GM12878 (cell line): ENCODE results near the gene UBXN6. TPM values are rescaled to one million over a fixed set of nuclear protein-coding genes. Genes with fewer than 3 reads are reported as not detected.
A peak's percentile ranks its signal among the peaks of the same experiment; 100 is the strongest.

Experiments used
- ATF7 ChIP-seq: fragments of 450-650 bp; IDR thresholded peaks from 2 replicates; pipeline ENCODE4 v1.6.1; 2016; ENCODE audit warnings: low read depth, mild to moderate bottlenecking
- CTCF ChIP-seq, 3 experiments: IDR thresholded peaks in 2 of 3; conservative IDR thresholded peaks in 1 of 3; 2 replicates each; pipeline ENCODE4 v1.5.1; 2011; ENCODE audit warnings: low read depth in 3 of 3, low read length in 3 of 3, mild to moderate bottlenecking in 3 of 3, control low read depth in 2 of 3, moderate library complexity in 2 of 3, inconsistent platforms in 1 of 3, mixed read lengths in 1 of 3; ENCODE audit not compliant: control insufficient read depth in 2 of 3, insufficient read depth in 1 of 3; ENCODE audit errors: extremely low read depth in 1 of 3
- EZH2 ChIP-seq: IDR thresholded peaks from 2 replicates; pipeline ENCODE4 v1.6.1; 2012; ENCODE audit warnings: low read depth, mild to moderate bottlenecking, control low read depth, inconsistent platforms, low read length, borderline replicate concordance; ENCODE audit not compliant: control insufficient read depth
- FOXK2 ChIP-seq: fragments of 450-650 bp; IDR thresholded peaks from 2 replicates; pipeline ENCODE4 v1.6.1; 2017; ENCODE audit warnings: mild to moderate bottlenecking, moderate library complexity
- FOXM1 ChIP-seq: IDR thresholded peaks from 2 replicates; pipeline ENCODE4 v1.6.1; 2012; ENCODE audit warnings: low read depth, mild to moderate bottlenecking, inconsistent platforms, low read length, moderate library complexity
- HDAC2 ChIP-seq: fragments of 200-600 bp; sonication (generic); IDR thresholded peaks from 2 replicates; pipeline ENCODE4 v1.6.1; 2017
- IRF5 ChIP-seq: fragments of 450-650 bp; IDR thresholded peaks from 2 replicates; pipeline ENCODE4 v1.6.1; 2017; ENCODE audit warnings: borderline replicate concordance
- MLLT1 ChIP-seq: fragments of 450-650 bp; IDR thresholded peaks from 2 replicates; pipeline ENCODE4 v1.6.1; 2016; ENCODE audit warnings: mild to moderate bottlenecking
- MTA2 ChIP-seq: fragments of 450-650 bp; IDR thresholded peaks from 2 replicates; pipeline ENCODE4 v1.6.1; 2016; ENCODE audit warnings: low read depth, mild to moderate bottlenecking, moderate library complexity
- NR2C2 ChIP-seq: IDR thresholded peaks from 2 replicates; pipeline ENCODE4 v1.6.1; 2011; ENCODE audit warnings: borderline replicate concordance, low read depth; ENCODE audit not compliant: control insufficient read depth, insufficient read length
- POLR2AphosphoS5 ChIP-seq: IDR thresholded peaks from 2 replicates; pipeline ENCODE4 v1.6.1; 2011; ENCODE audit warnings: mild to moderate bottlenecking, low read length, inconsistent platforms
- PRDM15 ChIP-seq: fragments of 450-650 bp; formaldehyde crosslinking; IDR thresholded peaks from 2 replicates; pipeline ENCODE4 v1.4.0; 2020; ENCODE audit warnings: mild to moderate bottlenecking, moderate library complexity
- RAD21 ChIP-seq: IDR thresholded peaks from 2 replicates; pipeline ENCODE4 v1.6.1; 2011; ENCODE audit warnings: mild to moderate bottlenecking, low read depth, low read length, moderate library complexity; ENCODE audit not compliant: insufficient read depth
- RELA ChIP-seq: fragments of 450-650 bp; IDR thresholded peaks from 2 replicates; pipeline ENCODE4 v1.8.0; 2014; ENCODE audit warnings: borderline replicate concordance; ENCODE audit not compliant: partially characterized antibody
- TARDBP ChIP-seq: IDR thresholded peaks from 2 replicates; pipeline ENCODE4 v1.6.1; 2016; ENCODE audit warnings: borderline replicate concordance
- TCF12 ChIP-seq: IDR thresholded peaks from 2 replicates; pipeline ENCODE4 v1.6.1; 2011; ENCODE audit warnings: low read depth, mild to moderate bottlenecking, low read length
- ZBTB4 ChIP-seq: fragments of 450-650 bp; formaldehyde crosslinking; IDR thresholded peaks from 2 replicates; pipeline ENCODE4 v1.4.0; 2022; ENCODE audit warnings: mild to moderate bottlenecking, moderate library complexity
- polyA plus RNA-seq, 11 experiments: library from polyadenylated mRNA; depleted of rRNA in 4 of 11; unstranded in 6 of 11; stranded (reverse) in 5 of 11; fragments of >200 nt; fragmentation: Nextera tagmentation in 4 of 11; fragmentation: Illumina TruSeq in 1 of 11; extraction: Ambion mirVana in 4 of 11; extraction: Trizol in 1 of 11; gene quantifications; 1 replicate in 1 of 11; 2 replicates in 10 of 11; pipeline versions ENCODE4 v1.2.1 to v1.2.3, GENCODE V29; 2011 to 2016; ENCODE audit warnings: inconsistent platforms in 2 of 11, missing spikeins in 2 of 11, low read depth in 1 of 11
- total RNA-seq, 4 experiments: library from RNA; depleted of rRNA in 3 of 4; stranded (reverse); fragments of >200 nt in 3 of 4; fragmentation: Illumina TruSeq in 1 of 4; extraction: Trizol in 1 of 4; gene quantifications; 2 replicates each; pipeline versions ENCODE4 v1.2.1 to v1.2.3, GENCODE V29; 2013 to 2021

UBXN6 gene
- total and polyA plus RNA-seq, 10 of the 15 experiments (the other 5 are each of a cell fraction or from before 2014, with no cell fraction given) = 0.47 to 50.8 (median 13.0) TPM

- TF ChIP-seq ZBTB4 (CRISPR knock-in tag) (peak; percentile 80; the same call in 1 of the 2 replicates), RAD21 (no peak), ATF7 (peak; percentile 97), MLLT1 (0 out of 2 replicates have a peak, but pooled peaks have one; percentile 22), FOXM1 (no peak), MTA2 (0 out of 2 replicates have a peak, but pooled peaks have one; percentile 17), FOXK2 (no peak), NR2C2 (no peak), TARDBP (no peak), PRDM15 (CRISPR knock-in tag) (peak; percentile 84), POLR2AphosphoS5 (peak; percentile 36; the same call in 1 of the 2 replicates), IRF5 (peak; percentile 89), HDAC2 (peak; percentile 86; the same call in 1 of the 2 replicates), RELA (peak; percentile 87), CTCF (IDR thresholded peaks at IDR 0.05 in 2 of 3, conservative IDR thresholded peaks at IDR 0.05 in 1 of 3; ENCODE audit: control insufficient read depth in 2 of 3, extremely low read depth in 1 of 3, insufficient read depth in 1 of 3, low read depth in 3 of 3, low read length in 3 of 3) (no peak), TCF12 (no peak), EZH2 (no peak)
Measured at GRCh38 chr19:4402171-4403004, 55.2 kb downstream of the UBXN6 start, which contains the start of gene CHAF1A (continued).
